Measurements from ENCODE around the gene ARL2BP. TPM values are rescaled to one million over a fixed set of nuclear protein-coding genes. Genes with fewer than 3 reads are reported as not detected.
"Not testable (repeated sequence)": the region's sequence is repeated elsewhere in the genome, so short reads cannot be mapped to it uniquely, and the experiment has no call there.

ARL2BP gene
- total RNA-seq = 10 to 100 TPM; 44.5 to 75.1 (median 54.6) TPM

GRCh38 chr16:57244767-57245471 is at the start of gene ARL2BP:
Gene ARL2BP (plus strand): TSS chr16:57245259. CDS start chr16:57245368, 109 bp downstream.
- intact Hi-C loops (cut with DNase I) = no loop called here
- H3K27me3 ChIP-seq = no peaks in the 10 kb centered on the region
- H3K9me3 ChIP-seq = no peaks in the 10 kb centered on the region
- H3K27ac ChIP-seq = peak within 1 kb of the TSS; percentile 87 to 98 (median 94)
- peak in 3 of 4 donors; percentile 37 to 85 (median 77) for TF ChIP-seq POLR2A (IDR thresholded peaks at IDR 0.05)
- TF ChIP-seq CTCF (IDR thresholded peaks at IDR 0.05) = peak in 2 of 6 experiments; percentile 13 to 23
- peaks cover 7 to 26% (median 8%) of the 10 kb centered on the region in 3 donors for H3K4me1 ChIP-seq
- WGBS, 2 donors = 0 to 2% methylated on average over 9 to 11 of the region's 77 CpGs
- peak; percentile 85 for DNase-seq
- H3K36me3 ChIP-seq = peaks cover 4 to 48% (median 9%) of the 10 kb centered on the region in 3 donors
- peak within 1 kb of the TSS; percentile 65 to 89 (median 80) for H3K4me3 ChIP-seq

GRCh38 chr16:57196286-57196685 is 48.8 kb upstream of the ARL2BP start:
- TF ChIP-seq CTCF (IDR thresholded peaks at IDR 0.05) (no peak), POLR2A (IDR thresholded peaks at IDR 0.05) (no peak)
- Histone ChIP-seq H3K27ac (no peak overlapping the region), H3K36me3 (no peaks in the 10 kb centered on the region), H3K4me3 (no peak overlapping the region), H3K27me3 (no peaks in the 10 kb centered on the region), H3K9me3 (no peaks in the 10 kb centered on the region), H3K4me1 (peaks cover 0 to 46% (median 15%) of the 10 kb centered on the region in 3 donors)
- no peak for DNase-seq
- intact Hi-C loops (cut with DNase I) = no loop called here
- WGBS, 2 donors = 66 to 70% methylated on average over 4 of the region's 4 CpGs

- intact Hi-C loops (cut with DNase I) = no loop called here
These were observed 48.3 kb upstream of the ARL2BP start for GRCh38 chr16:57196753-57197152.

GRCh38 chr16:57200321-57200720 is 44.7 kb upstream of the ARL2BP start:
- no CpG with 5 or more reads among the region's 24 CpGs for WGBS, 2 donors
- intact Hi-C loops (cut with DNase I) = not testable (repeated sequence)

More at GRCh38 chr16:57196753-57197152, 48.3 kb upstream of the ARL2BP start:
- Histone ChIP-seq H3K27ac (no peak overlapping the region), H3K9me3 (no peaks in the 10 kb centered on the region), H3K27me3 (no peaks in the 10 kb centered on the region), H3K4me3 (no peak overlapping the region), H3K36me3 (no peaks in the 10 kb centered on the region), H3K4me1 (peaks cover 0 to 41% (median 15%) of the 10 kb centered on the region in 3 donors)
- no peak for DNase-seq
- TF ChIP-seq CTCF (IDR thresholded peaks at IDR 0.05) = no peak
- no peak for TF ChIP-seq POLR2A (IDR thresholded peaks at IDR 0.05)
- whole genome bisulfite sequencing, 2 donors = 76 to 82% methylated on average over 3 of the region's 3 CpGs

GRCh38 chr16:57200926-57201325 is 44.1 kb upstream of the ARL2BP start:
- H3K4me1 ChIP-seq; H3K27ac ChIP-seq; intact Hi-C loops (cut with DNase I); DNase-seq; H3K9me3 ChIP-seq; H3K4me3 ChIP-seq; H3K27me3 ChIP-seq: not testable (repeated sequence)
- no CpG with 5 or more reads among the region's 27 CpGs for WGBS, 2 donors
- H3K36me3 ChIP-seq = peaks cover 4 to 17% (median 10%) of the 10 kb centered on the region in 3 donors

More at GRCh38 chr16:57200321-57200720, 44.7 kb upstream of the ARL2BP start:
- H3K27ac ChIP-seq, H3K27me3 ChIP-seq, H3K4me3 ChIP-seq, DNase-seq, H3K9me3 ChIP-seq, H3K4me1 ChIP-seq: not testable (repeated sequence)
- peaks cover 4 to 11% (median 6%) of the 10 kb centered on the region in 3 donors for H3K36me3 ChIP-seq

- Histone ChIP-seq H3K36me3 (peaks cover 4 to 30% (median 13%) of the 10 kb centered on the region in 3 donors), H3K27ac (no peak overlapping the region), H3K4me1 (no peaks in the 10 kb centered on the region), H3K27me3 (no peaks in the 10 kb centered on the region), H3K4me3 (no peak overlapping the region), H3K9me3 (no peaks in the 10 kb centered on the region)
- TF ChIP-seq POLR2A (IDR thresholded peaks at IDR 0.05) (no peak), CTCF (IDR thresholded peaks at IDR 0.05) (no peak)
- DNase-seq = no peak
- 84 to 86% methylated on average over 7 of the region's 7 CpGs for WGBS, 2 donors
- intact Hi-C loops (cut with DNase I) = no loop called here
These were observed 42.8 kb upstream of the ARL2BP start for GRCh38 chr16:57202095-57202886.

All from esophagus squamous epithelium (tissue), 5 donors.